ENCODE measurements around the gene STOML3.
"Not testable (repeated sequence)": the region's sequence is repeated elsewhere in the genome, so short reads cannot be mapped to it uniquely, and the experiment has no call there.

The STOML3 gene

GRCh38 chr13:39013462-39013861, 22.8 kb upstream of the STOML3 start:
- Mint-ChIP-seq H3K4me1 (no peaks in the 10 kb centered on the region), H3K4me3 (no peak overlapping the region), H3K9me3 (no peaks in the 10 kb centered on the region), H3K27me3 (ENCODE audit: low read depth, poor library complexity) (no peaks in the 10 kb centered on the region), H3K36me3 (ENCODE audit: low read depth) (peaks cover 73% of the 10 kb centered on the region), H3K27ac (peak overlapping the region; percentile 9)
- TF ChIP-seq CTCF (IDR thresholded peaks at IDR 0.05) = no peak
- DNase-seq = no peak

GRCh38 chr13:39012608-39013007, 22.0 kb upstream of the STOML3 start:
- Mint-ChIP-seq H3K36me3 (ENCODE audit: low read depth) (peaks cover 74% of the 10 kb centered on the region), H3K9me3 (no peaks in the 10 kb centered on the region), H3K27me3 (ENCODE audit: low read depth, poor library complexity) (no peaks in the 10 kb centered on the region), H3K4me3 (no peak overlapping the region), H3K4me1 (no peaks in the 10 kb centered on the region), H3K27ac (peak overlapping the region; percentile 26)
- TF ChIP-seq CTCF (IDR thresholded peaks at IDR 0.05) = peak; percentile 26
- no peak for DNase-seq

GRCh38 chr13:39006371-39007111, 15.9 kb upstream of the STOML3 start:
- not testable (repeated sequence) for H3K27me3 Mint-ChIP-seq (ENCODE audit: low read depth, poor library complexity); DNase-seq; H3K27ac Mint-ChIP-seq; H3K4me1 Mint-ChIP-seq
- H3K4me3 Mint-ChIP-seq = peak overlapping the region; percentile 44
- peaks cover 13% of the 10 kb centered on the region for H3K9me3 Mint-ChIP-seq
- peaks cover 46% of the 10 kb centered on the region for H3K36me3 Mint-ChIP-seq (ENCODE audit: low read depth)

- H3K4me3 Mint-ChIP-seq = no peak overlapping the region
- no peak for DNase-seq
- H3K9me3 Mint-ChIP-seq = peaks cover 4% of the 10 kb centered on the region
- TF ChIP-seq CTCF (IDR thresholded peaks at IDR 0.05) = no peak
- no peaks in the 10 kb centered on the region for H3K27me3 Mint-ChIP-seq (ENCODE audit: low read depth, poor library complexity)
- H3K4me1 Mint-ChIP-seq = no peaks in the 10 kb centered on the region
- H3K27ac Mint-ChIP-seq = no peak overlapping the region
- H3K36me3 Mint-ChIP-seq (ENCODE audit: low read depth) = no peaks in the 10 kb centered on the region
Measured at GRCh38 chr13:38998739-38999138, 8.1 kb upstream of the STOML3 start.

GRCh38 chr13:38993381-38993780, 2.8 kb upstream of the STOML3 start:
- H3K9me3 Mint-ChIP-seq = no peaks in the 10 kb centered on the region
- no peak overlapping the region for H3K4me3 Mint-ChIP-seq
- no peaks in the 10 kb centered on the region for H3K36me3 Mint-ChIP-seq (ENCODE audit: low read depth)
- peak overlapping the region; percentile 58 for H3K27ac Mint-ChIP-seq
- H3K27me3 Mint-ChIP-seq (ENCODE audit: low read depth, poor library complexity) = no peaks in the 10 kb centered on the region
- H3K4me1 Mint-ChIP-seq = peaks cover 33% of the 10 kb centered on the region
- no peak for TF ChIP-seq CTCF (IDR thresholded peaks at IDR 0.05)
- no peak for DNase-seq

- Mint-ChIP-seq H3K4me1 (peaks cover 16% of the 10 kb centered on the region), H3K4me3 (no peak overlapping the region), H3K9me3 (peaks cover 17% of the 10 kb centered on the region), H3K36me3 (ENCODE audit: low read depth) (no peaks in the 10 kb centered on the region), H3K27ac (no peak overlapping the region), H3K27me3 (ENCODE audit: low read depth, poor library complexity) (peaks cover 8% of the 10 kb centered on the region)
- no peak for TF ChIP-seq CTCF (IDR thresholded peaks at IDR 0.05)
- no peak for DNase-seq
Measured at GRCh38 chr13:38981096-38981495, 9.5 kb downstream of the STOML3 start.
